A673 (cell line): Measurements from ENCODE around the gene PNLIPRP1.

ENCODE experiments used
- EZH2 ChIP-seq: fragments of 200-600 bp; sonication (generic); IDR thresholded peaks from 2 replicates; pipeline ENCODE4 v1.6.1; 2017; ENCODE audit warnings: borderline replicate concordance, low read depth, mild to moderate bottlenecking, mixed read lengths, antibody characterized with exemption, low read length; ENCODE audit not compliant: poor library complexity, severe bottlenecking
- TF ChIP-seq, protein P1 (sequence below): fragments of 300-800, 200-600 bp; sonication (generic); conservative IDR thresholded peaks from 2 replicates; pipeline ENCODE4 v1.5.1; 2017; ENCODE audit warnings: low read depth, mild to moderate bottlenecking, antibody characterized with exemption, low read length, moderate library complexity, mixed read lengths

DNA sequence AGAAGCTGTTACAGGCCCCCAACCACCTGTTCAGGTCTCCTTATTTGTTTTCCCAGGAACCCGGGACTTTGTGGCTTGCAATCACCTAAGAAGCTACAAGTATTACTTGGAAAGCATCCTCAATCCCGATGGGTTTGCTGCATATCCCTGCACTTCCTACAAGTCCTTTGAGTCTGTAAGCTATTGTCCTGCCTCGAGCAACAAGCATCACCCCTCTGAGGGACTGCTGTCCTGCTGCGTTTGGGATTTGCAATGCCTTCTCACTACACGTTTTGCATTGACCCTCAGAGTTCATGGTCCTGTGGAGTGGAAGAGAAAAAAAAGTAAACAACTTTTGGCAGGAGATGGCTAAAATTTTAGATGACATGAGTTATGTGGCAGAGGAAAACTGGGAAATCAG is 9.2 kb downstream of the PNLIPRP1 start:
- no peak for TF ChIP-seq EZH2
- TF ChIP-seq, protein P1, sequence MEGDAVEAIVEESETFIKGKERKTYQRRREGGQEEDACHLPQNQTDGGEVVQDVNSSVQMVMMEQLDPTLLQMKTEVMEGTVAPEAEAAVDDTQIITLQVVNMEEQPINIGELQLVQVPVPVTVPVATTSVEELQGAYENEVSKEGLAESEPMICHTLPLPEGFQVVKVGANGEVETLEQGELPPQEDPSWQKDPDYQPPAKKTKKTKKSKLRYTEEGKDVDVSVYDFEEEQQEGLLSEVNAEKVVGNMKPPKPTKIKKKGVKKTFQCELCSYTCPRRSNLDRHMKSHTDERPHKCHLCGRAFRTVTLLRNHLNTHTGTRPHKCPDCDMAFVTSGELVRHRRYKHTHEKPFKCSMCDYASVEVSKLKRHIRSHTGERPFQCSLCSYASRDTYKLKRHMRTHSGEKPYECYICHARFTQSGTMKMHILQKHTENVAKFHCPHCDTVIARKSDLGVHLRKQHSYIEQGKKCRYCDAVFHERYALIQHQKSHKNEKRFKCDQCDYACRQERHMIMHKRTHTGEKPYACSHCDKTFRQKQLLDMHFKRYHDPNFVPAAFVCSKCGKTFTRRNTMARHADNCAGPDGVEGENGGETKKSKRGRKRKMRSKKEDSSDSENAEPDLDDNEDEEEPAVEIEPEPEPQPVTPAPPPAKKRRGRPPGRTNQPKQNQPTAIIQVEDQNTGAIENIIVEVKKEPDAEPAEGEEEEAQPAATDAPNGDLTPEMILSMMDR, result no peak
